ENCODE measurements around the gene CBX2.

CBX2 gene

GRCh38 chr17:79811868-79812352 is 34.0 kb downstream of the CBX2 start:
- DNase-seq (ENCODE audit: low read depth, low spot score), result no peak

GRCh38 chr17:79812353-79813258 is 34.7 kb downstream of the CBX2 start:
- DNase-seq (ENCODE audit: low read depth, low spot score), result no peak

- DNase-seq (ENCODE audit: low read depth, low spot score), result no peak
Measured at GRCh38 chr17:79813297-79814126, 35.6 kb downstream of the CBX2 start.

DNA sequence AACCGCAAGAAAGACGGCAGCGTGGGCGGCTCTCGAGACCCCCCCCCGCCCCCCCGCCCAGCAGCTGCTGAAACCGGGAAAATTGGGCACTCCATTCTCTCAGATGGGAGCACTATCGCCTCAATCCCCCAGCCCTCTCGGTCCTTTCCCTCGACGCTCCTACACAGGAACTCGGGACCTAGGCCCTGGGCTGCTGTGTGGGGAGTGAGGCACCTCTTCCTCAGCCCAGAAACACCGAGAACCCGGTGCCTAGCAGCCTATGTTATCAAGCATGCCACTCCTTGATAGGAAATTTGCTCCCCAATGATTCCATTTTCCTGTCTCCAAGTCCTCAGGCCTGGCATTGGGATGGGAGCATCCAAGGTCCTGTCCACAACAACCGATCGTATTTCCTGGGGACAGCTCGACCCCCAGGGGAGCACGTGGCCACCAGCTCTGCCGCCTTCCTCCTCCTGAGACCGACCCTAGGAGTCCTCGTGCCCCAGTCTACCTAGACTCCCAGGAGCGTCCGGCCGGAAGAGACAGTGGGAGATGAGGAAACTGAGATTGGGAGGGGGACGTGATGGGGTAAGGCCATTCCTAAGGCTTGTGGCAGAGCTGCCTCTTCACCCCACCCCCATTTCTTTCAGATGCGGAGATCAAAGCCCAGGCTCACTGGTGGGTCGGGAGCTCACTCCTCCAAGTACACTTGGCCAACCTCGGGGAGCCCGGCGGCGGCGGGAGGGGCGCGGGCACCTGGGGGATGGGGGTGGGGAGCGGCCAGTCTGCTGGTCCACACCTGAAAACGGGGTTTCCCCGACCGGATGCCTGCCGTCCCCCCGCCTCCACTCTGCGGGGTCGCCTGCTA is 36.4 kb downstream of the CBX2 start:
- no peak for DNase-seq (ENCODE audit: low read depth, low spot score)

DNA sequence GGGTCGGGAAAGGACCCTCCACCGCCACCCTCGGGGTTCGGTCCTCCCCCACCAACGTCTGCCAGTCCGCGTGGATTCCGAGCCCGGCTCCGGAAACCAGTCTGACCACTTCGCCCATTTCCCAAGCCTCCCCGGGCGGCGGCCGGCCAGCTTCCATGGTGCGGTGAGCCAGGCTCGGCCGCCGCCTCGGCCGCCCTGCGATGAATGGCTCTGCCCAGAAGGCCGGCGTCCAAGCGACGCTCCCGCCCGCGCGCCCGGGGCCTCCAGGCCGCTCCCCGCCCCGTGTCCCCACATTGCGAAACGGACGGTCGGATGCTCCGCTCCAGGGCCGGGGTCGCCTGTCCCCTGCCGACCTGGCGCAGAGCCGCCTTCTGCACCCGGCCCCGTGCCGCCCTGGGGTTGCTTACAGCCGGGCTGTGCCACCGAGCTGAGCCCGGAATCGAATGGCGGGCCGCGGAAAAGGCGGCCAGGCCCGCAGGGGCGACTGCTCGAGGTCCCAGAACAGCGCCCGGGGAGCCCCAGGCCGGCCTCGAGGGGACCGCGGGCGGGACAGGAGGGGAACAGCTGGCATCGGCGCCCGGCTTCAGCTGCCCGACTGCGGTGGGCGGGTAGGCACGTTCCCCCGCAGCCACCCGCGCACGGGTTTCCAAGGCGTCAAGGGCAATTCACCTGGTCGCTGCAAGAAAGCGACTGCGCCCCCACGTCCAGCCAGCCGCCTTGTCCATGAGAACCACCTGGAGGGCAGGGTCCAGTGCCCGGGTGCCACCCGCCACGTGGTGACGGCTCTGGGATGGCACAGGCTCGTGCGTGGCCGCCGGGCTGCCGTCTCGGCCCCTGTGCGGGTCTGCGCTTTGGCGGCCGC is 37.3 kb downstream of the CBX2 start:
- no peak for DNase-seq (ENCODE audit: low read depth, low spot score)

DNA sequence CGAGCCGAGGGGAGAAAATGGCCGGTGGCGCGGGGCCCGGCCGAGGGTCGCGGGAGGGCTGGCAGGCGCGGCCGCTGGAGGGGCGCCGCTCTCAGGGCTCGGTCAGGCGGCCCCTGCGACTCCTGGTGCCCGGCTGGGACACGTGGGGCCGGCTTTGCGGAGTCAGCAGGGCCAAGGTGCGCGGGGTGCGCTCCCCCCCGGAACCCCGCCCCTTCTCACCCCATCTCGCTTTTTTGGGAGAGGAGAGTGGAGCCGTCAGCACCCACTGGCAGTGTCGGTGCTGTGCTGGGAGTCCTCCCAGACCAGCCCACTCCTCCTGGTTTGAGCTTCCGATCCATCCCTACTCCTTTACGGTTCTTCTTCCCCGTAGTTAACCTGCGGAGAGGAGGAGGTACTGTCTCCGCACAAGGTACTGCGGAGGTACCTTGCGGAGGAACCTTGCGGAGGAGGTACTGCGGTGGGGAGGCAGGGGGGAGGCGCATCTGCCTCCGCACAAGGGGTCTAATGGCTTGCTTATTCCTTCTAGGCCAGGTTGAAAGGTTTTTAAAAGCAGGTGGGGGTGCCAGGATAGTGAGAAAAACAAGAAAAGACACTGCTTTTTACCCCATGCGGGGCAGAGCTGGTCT is 38.0 kb downstream of the CBX2 start:
- DNase-seq (ENCODE audit: low read depth, low spot score), result no peak

DNA sequence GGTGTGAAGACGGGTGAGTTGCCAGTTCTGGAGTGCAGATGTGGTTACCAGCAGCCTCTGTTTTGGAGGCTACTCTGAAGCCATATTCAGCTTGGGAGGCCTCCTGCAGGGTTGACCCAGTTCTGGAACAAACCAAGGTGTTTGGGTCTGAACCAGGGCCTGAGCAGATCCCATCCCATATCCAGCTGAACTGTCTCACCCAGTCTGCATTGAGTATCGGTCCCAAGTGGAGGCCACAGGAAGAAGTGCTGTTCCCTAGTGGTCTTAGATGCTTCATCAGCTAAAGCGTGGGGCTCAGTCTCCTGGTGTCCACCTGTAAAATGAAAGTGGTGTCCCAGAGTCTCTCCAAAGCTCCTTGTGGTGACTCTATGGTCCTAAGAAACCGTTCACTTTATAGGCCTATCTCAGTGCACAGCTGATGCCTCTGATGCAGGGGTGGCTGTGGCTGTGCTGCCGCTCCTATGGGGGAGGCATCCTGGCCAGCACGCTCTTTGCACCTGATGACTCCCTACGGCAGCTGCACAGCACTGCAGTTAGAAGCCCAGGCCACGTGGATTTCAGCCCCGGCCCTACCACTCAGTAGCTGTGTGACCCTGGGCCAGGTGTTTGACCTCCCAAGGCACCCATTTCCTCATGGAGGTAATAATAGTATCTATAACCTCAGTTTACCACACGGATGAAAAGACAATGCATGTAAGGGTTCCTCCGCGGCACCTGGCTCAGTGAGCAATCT is 40.2 kb downstream of the CBX2 start:
- DNase-seq (ENCODE audit: low read depth, low spot score), result no peak

- DNase-seq (ENCODE audit: low read depth, low spot score), result no peak
Measured at GRCh38 chr17:79819085-79819484, 41.1 kb downstream of the CBX2 start.

- no peak for DNase-seq (ENCODE audit: low read depth, low spot score)
Measured at GRCh38 chr17:79819534-79820276, 41.8 kb downstream of the CBX2 start.

- DNase-seq (ENCODE audit: low read depth, low spot score), result no peak
Measured at GRCh38 chr17:79820959-79821330, 43.0 kb downstream of the CBX2 start.

- DNase-seq (ENCODE audit: low read depth, low spot score), result no peak
Measured at GRCh38 chr17:79821331-79822095, 43.6 kb downstream of the CBX2 start.

GRCh38 chr17:79822583-79823124 is 44.7 kb downstream of the CBX2 start:
- DNase-seq (ENCODE audit: low read depth, low spot score), result no peak

DNA sequence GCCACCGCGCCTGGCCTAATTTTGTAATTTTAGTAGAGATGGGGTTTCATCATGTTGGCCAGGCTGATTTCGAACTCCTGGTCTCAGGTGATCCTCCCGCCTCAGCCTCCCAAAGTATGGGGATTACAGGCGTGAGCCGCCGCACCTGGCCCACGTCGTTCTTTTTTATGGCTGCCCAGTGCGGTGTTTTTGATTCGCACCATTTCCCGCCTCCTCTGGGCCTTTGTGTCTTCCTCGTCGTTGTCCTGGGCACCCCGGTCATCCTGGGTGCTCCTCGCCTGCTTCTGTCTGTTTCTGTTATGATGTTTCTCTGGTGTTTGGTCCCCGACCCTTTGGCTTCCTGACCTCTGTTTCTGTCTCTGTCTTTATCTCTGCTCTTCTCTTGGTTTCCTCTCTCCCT is 46.3 kb downstream of the CBX2 start:
- no peak for DNase-seq (ENCODE audit: low read depth, low spot score)

DNA sequence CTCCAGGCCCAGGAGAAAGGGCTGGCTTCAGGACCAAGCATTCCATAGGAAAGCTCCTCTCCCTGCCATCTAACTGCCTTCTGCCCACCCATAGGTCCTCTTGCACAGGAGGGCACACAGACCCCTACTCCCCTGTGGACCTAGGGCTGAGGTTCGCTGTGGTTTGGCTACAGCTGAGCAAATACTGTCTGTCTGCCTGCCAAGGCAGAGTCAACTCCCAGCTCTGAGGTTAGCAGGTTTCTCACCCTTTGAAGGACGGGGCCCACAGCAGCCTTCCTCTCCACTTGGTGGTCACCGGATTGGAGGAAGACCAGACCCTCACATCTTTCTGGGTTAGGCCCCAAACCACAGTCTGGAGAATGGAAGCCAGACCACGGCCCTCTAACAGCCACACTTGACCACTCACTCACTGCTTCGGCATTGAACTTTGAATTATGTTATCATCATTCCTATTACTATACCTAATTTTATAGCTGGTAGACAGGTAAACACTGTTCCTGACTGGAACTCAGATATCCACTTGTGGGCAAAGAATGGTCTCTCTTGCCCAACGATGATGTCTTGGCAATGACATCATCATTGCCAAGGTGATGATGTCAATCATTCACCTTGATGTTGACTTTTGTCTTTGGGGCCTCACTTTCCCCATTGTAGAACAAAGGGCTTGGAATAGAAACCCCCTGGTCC is 47.1 kb downstream of the CBX2 start:
- DNase-seq (ENCODE audit: low read depth, low spot score), result no peak

- no peak for DNase-seq (ENCODE audit: low read depth, low spot score)
Measured at GRCh38 chr17:79825580-79825921, 47.6 kb downstream of the CBX2 start.

GRCh38 chr17:79826204-79826680 is 48.3 kb downstream of the CBX2 start:
- DNase-seq (ENCODE audit: low read depth, low spot score), result no peak
